Esophagus mucosa (tissue), 1 donor: Measurements from ENCODE around the gene KCTD14. TPM values are rescaled to one million over a fixed set of nuclear protein-coding genes. Genes with fewer than 3 reads are reported as not detected.
"Not testable (repeated sequence)": the region's sequence is repeated elsewhere in the genome, so short reads cannot be mapped to it uniquely, and the experiment has no call there.

Source experiments
- ATAC-seq: fragments of 200-7000 bp; cut with Tn5 transposase; one replicate; pipeline ENCODE4 v1.9.1; 2020
- total RNA-seq: library from RNA; stranded (reverse); gene quantifications from one replicate; pipeline ENCODE4 v1.2.4, GENCODE V29; 2023
- donor health status: DM: yes; HTN: yes; CAD: no.

Gene KCTD14
- total RNA-seq, 1 donor from 2014 or later = 2.3 TPM

- no peak for ATAC-seq
Observed at GRCh38 chr11:78046486-78046854, 23.4 kb upstream of the KCTD14 start.

GRCh38 chr11:78045851-78046485 lies 22.9 kb upstream of the KCTD14 start:
- ATAC-seq = peak; percentile 92

DNA sequence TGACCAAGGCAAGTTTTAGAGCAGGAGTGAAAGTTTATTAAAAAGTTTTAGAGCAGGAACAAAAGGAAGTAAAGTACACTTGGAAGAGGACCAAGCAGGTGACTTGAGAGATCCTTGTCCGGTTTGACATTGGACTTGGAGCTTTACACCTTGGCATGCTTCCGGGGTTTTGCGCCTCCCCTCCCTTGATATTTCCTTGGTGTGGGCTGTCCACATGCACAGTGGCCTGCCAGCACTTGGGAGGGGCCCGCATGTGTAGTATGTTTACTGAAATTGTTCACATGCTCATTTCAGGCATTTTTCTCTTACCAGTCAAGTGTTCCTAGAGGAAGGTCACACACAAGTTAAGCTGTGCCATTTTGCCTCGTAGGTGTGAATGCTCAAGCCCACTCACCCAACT lies 21.6 kb upstream of the KCTD14 start:
- no peak for ATAC-seq

DNA sequence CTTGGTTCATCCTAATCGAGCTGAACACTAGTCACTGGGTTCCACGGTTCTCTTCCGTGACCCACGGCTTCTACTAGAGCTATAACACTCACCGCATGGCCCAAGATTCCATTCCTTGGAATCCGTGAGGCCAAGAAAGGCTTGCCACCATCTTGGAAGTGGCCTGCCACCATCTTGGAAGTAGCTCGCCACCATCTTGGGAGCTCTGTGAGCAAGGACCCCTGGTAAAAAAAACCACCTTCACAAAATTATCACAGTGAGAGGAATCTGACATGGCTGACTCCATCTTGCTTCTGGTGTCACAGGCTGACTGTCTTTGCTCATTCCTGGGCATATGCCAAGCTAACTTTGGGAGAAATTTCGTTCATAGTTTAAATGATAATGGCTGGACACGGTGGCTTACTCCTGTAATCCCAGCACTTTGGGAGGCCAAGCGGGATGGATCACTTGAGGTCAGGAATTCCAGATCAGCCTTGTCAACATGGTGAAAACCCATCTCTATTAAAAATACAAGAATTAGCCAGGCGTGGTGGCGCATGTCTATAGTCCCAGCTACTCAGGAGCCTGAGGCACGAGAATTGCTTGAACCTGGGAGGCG lies 18.9 kb upstream of the KCTD14 start:
- no peak for ATAC-seq

GRCh38 chr11:78041380-78041719 lies 18.3 kb upstream of the KCTD14 start:
- ATAC-seq = not testable (repeated sequence)

DNA sequence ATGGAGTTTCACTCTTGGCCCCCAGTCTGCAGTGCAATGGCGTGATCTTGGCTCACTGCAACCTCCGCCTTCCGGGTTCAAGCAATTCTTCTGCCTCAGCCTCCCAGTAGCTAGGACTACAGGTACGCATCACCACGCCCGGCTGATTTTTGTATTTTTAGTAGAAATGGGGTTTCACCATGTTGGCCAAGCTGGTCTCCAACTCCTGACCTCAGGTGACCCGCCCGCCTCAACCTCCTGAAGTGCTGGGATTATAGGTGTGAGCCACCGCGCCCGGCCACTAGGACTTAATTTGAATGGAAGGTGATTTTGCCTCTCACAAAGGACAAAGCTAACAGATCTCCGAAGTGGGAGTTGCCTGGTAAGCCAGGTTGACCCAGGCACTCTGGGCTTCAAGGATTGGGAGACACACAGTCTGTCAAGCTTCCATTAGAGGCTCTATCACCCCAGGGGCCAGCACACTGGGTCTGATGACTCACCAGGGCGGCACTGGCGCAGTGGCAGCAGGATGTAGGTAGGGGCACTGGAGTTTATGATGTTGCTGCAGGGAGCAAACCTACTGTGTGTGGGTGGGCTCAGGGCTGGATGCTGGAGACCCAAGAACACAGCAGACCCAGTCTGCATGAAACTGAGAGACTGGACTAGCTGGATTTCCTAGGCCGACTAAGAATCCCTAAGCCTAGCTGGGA lies 17.8 kb upstream of the KCTD14 start:
- ATAC-seq = peak; percentile 68

DNA sequence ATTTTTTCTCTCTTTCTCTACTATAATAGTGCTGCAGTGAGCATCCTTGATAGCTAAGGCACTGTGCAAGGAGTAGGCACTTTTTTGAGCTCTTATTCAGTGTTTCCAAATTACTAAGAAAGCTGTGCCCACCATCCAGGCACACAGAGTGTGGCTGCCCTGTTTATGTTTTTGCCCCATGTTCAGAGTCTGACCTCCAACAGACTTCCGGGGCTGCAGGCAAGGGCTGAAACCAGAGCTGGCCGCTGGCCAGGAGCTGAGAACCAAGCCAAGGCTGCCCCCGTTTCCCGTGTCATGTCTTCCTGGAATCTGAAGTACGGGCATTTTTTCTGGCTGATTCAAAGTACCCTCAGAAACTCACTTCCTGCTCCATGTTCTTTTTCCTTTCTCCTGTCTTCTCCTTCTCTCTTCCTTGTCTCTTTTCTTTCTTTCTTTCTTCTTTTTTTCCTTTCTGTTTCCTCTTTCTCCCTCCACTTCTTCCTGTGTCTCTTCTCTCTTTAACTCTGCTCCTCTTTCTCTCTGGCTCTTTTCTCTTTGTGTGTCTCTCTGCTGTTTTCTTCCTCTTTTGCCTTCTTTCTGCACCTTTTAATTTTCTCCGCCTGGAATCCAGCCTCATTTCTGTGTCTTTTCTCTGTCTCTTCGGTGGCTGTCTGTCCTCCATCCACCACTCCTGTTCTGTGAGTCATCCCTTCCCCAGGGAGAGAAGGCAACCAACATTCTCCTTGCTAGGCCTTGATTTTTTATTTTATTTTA lies 17.0 kb upstream of the KCTD14 start:
- ATAC-seq = peak; percentile 27

DNA sequence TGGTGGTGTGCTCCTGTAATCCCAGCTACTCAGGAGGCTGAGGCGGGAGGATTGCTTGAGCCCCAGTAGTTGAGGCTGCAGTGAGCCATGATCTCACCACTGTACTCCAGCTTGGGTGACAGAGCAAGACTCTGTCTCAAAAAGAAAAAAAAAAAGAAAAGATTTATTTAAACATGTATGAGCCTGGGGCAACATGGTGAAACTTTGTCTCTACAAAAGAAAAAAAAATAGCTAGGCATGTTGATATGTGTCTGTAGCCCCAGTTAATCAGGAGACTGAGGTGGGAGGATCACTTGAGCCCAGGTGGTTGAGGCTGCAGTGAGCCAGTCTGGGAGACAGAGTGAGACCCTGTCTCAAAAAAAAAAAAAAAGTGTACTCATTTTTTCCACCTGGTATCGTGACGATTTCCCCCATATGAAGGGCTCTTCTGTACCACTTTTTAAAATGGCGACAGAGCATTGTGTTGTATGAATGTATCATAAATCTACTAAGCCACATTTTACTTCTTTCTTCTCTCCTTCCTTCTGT lies 16.4 kb upstream of the KCTD14 start:
- ATAC-seq = no peak

GRCh38 chr11:78038697-78039313 lies 15.7 kb upstream of the KCTD14 start:
- ATAC-seq = no peak

DNA sequence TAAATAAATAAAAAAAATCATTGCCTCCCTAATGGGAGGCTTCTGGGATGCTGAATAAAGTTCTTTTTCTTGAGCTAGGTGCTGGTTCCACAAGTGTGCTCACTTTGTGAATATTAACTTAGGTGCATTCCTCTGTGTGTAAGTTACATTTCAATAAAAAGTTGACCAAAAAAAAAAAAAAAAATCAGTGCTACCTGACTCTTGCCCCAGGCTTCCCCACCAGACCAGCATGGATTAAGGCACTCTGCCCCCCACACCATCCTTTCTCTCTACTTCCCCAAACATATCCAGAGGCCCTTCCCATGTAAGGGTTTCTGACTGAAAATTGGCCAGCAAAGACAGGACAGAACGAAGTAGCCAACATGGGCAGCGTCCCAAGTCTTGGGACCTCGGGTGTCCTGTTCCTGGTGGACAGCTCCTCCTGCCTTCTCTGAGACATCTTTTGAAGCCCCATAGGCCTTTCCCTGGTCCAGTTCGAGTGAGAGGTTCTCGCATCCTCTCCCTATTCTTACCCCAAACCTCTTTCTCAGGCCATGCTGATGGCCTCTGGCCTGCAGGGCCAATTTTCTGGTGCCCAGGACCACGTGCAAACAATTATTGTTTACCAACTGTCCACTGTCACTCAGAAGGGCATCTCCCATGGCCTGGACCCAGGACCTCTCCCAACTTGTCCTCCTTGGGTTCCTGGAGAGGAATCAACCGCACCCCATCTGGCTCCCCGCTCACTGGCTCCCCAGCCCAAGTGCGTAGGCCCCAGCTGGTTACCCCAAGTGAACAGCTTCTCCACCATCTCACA lies 14.9 kb upstream of the KCTD14 start:
- ATAC-seq = no peak

- peak; percentile 54 for ATAC-seq
Observed at GRCh38 chr11:78037056-78037455, 14.0 kb upstream of the KCTD14 start.

GRCh38 chr11:78036313-78036712 lies 13.2 kb upstream of the KCTD14 start:
- no peak for ATAC-seq

- no peak for ATAC-seq
Observed at GRCh38 chr11:78034623-78035022, 11.5 kb upstream of the KCTD14 start.

- ATAC-seq = no peak
Observed at GRCh38 chr11:78033040-78033439, 10.0 kb upstream of the KCTD14 start.

DNA sequence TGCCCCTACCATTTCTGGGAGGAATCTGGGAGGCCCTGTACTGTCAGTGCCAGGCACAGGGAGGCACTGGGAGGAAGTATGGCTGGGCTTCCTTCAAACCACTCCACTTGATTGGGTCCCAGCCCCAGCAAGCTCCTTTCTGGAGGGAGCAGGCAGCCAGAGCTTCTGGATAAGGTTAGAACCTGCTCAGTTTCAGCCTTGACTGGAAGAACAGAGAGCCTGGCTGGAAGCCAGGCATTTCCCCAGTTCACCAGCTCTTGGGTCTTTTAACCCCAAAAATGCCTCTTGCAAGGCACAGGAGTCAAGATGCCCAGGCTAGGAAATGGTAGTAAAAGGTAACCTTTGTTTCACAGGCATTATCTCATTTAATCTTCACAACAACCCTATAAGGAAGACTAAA lies 9.0 kb upstream of the KCTD14 start:
- ATAC-seq = no peak

GRCh38 chr11:78031629-78032028 lies 8.6 kb upstream of the KCTD14 start:
- no peak for ATAC-seq

- peak; percentile 62 for ATAC-seq
Observed at GRCh38 chr11:78030429-78031325, 7.6 kb upstream of the KCTD14 start.

- not testable (repeated sequence) for ATAC-seq
Observed at GRCh38 chr11:78028423-78028822, 5.3 kb upstream of the KCTD14 start.

DNA sequence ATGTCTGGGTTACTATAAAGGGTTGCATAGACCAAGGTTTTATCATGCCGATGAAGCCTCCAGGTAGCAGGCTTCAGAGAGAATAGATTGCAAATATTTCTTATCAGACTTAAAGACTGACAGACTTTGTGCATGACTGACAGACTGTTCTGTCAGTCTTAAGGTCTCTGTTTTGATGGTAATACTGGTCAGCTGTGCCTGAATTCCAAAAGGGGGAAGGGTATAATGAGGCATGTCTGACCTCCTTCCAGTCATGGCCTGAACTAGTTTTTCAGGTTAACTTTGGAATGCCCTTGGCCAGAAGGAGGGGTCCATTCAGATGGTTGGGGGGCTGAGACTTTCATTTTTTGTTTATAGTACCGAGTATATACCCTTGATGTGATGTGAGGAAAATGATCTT lies 4.7 kb upstream of the KCTD14 start:
- ATAC-seq = no peak

GRCh38 chr11:78025378-78025777 lies 2.3 kb upstream of the KCTD14 start:
- no peak for ATAC-seq

DNA sequence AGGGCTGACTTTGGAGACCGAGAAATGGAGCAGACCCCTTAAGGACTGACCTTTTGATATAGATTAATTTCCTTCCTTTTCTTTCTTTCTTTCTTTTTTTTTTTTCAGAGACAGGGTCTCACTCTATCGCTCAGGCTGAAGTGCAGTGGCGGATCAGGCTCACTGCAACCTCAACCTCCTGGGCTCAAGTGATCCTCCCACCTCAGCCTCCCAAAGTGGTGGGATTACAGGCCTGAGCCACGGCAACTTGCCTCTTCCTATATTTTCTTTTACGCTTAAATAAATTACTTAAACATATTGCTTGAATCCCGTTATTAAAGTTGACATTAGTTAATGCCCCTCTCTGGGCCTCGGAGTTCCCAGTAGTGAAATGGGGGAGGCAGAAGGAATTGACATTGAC lies 350 bp upstream of the KCTD14 start:
- ATAC-seq = no peak
